ENCODE measurements around the gene ANKRD10.

- TF ChIP-seq CTCF (IDR thresholded peaks at IDR 0.05; ENCODE audit: borderline replicate concordance, extremely low read depth, low read length, poor library complexity, severe bottlenecking) (no peak), EZH2 (IDR thresholded peaks at IDR 0.05; ENCODE audit: borderline replicate concordance, low read depth, low read length, severe bottlenecking) (no peak)
Measured at GRCh38 chr13:110845520-110845919, 69.3 kb downstream of the ANKRD10 start.
